K562 (cell line): Measurements from ENCODE around the gene ZNF426. TPM values are rescaled to one million over a fixed set of nuclear protein-coding genes. Genes with fewer than 3 reads are reported as not detected.
A peak's percentile ranks its signal among the peaks of the same experiment; 100 is the strongest.

Experiments
- ATF3 ChIP-seq, 2 experiments: fragments of 450-650 bp in 1 of 2; sonication (generic) in 1 of 2; formaldehyde crosslinking in 1 of 2; IDR thresholded peaks in 1 of 2; conservative IDR thresholded peaks in 1 of 2; 2 replicates each; pipeline versions ENCODE4 v1.6.1 to v1.8.1; 2016 to 2023; ENCODE audit warnings: mild to moderate bottlenecking in 2 of 2, moderate library complexity in 2 of 2, inconsistent platforms in 1 of 2, missing genetic modification reagents in 1 of 2
- GMEB1 ChIP-seq: fragments of 250-450 bp; sonication (Bioruptor Pico); IDR thresholded peaks from 2 replicates; pipeline ENCODE4 v1.4.0; 2020; ENCODE audit warnings: mild to moderate bottlenecking
- HOMEZ ChIP-seq: fragments of 250-450 bp; sonication (Bioruptor Pico); IDR thresholded peaks from 2 replicates; pipeline ENCODE4 v1.4.0; 2020; ENCODE audit warnings: mild to moderate bottlenecking, moderate library complexity
- MLLT1 ChIP-seq, 2 experiments: fragments of 450-650 bp; IDR thresholded peaks; 2 replicates each; pipeline ENCODE4 v1.6.1; 2016
- NBN ChIP-seq: fragments of 450-650 bp; IDR thresholded peaks from 2 replicates; pipeline ENCODE4 v1.6.1; 2016; ENCODE audit warnings: low read depth, mild to moderate bottlenecking
- NFE2 ChIP-seq: IDR thresholded peaks from 2 replicates; pipeline ENCODE4 v1.6.1; 2014; ENCODE audit warnings: antibody characterized with exemption, low read depth
- NFIX ChIP-seq: fragments of 250-450 bp; sonication (Bioruptor Pico); IDR thresholded peaks from 2 replicates; pipeline ENCODE4 v1.4.0; 2020; ENCODE audit warnings: low read depth, mild to moderate bottlenecking, moderate library complexity
- PML ChIP-seq: IDR thresholded peaks from 2 replicates; pipeline ENCODE4 v1.6.1; 2012; ENCODE audit warnings: low read length, inconsistent platforms
- RNF2 ChIP-seq: sonication (generic); IDR thresholded peaks from 2 replicates; pipeline ENCODE4 v1.6.1; 2016
- THRAP3 ChIP-seq: fragments of 450-650 bp; IDR thresholded peaks from 2 replicates; pipeline ENCODE4 v1.6.1; 2016; ENCODE audit warnings: mild to moderate bottlenecking, inconsistent platforms, borderline replicate concordance
- TSHZ1 ChIP-seq: fragments of 250-450 bp; sonication (Bioruptor Pico); IDR thresholded peaks from 2 replicates; pipeline ENCODE4 v1.4.0; 2020; ENCODE audit warnings: mild to moderate bottlenecking, moderate library complexity
- ZBTB43 ChIP-seq: sonication (generic); formaldehyde crosslinking; IDR thresholded peaks from 2 replicates; pipeline ENCODE4 v1.8.0; 2023; ENCODE audit warnings: mild to moderate bottlenecking, missing genetic modification reagents
- ZNF184 ChIP-seq: sonication (generic); formaldehyde crosslinking; IDR thresholded peaks from 2 replicates; pipeline ENCODE4 v1.5.0; 2020; ENCODE audit warnings: missing genetic modification reagents
- polyA plus RNA-seq, 8 experiments: library from polyadenylated mRNA; depleted of rRNA in 4 of 8; stranded (reverse) in 5 of 8; unstranded in 3 of 8; fragments of >200 nt; fragmentation: Nextera tagmentation in 2 of 8; fragmentation: Illumina TruSeq in 1 of 8; extraction: Ambion mirVana in 2 of 8; extraction: Trizol in 1 of 8; gene quantifications; 2 replicates each; pipeline versions ENCODE4 v1.2.1 to v1.2.3, GENCODE V29; 2011 to 2014; ENCODE audit warnings: inconsistent platforms in 1 of 8, missing spikeins in 1 of 8
- total RNA-seq, 7 experiments: library from RNA; depleted of rRNA in 6 of 7; stranded (reverse); fragments of >200 nt in 6 of 7; fragmentation: Illumina TruSeq in 2 of 7; extraction: Trizol in 2 of 7; gene quantifications; 2 replicates each; pipeline versions ENCODE4 v1.2.1 to v1.2.3, GENCODE V29; 2011 to 2021; ENCODE audit warnings: low replicate concordance in 1 of 7

Gene ZNF426
- total and polyA plus RNA-seq, 9 of the 15 experiments (the other 6 are each of a cell fraction or from before 2014, with no cell fraction given): 3.2 to 14.3 (median 6.9) TPM

- TF ChIP-seq ZBTB43 (CRISPR knock-in tag) (no peak), RNF2 (0 out of 2 replicates have a peak, but pooled peaks have one; percentile 38), NFE2 (peak; percentile 66), NBN (peak; percentile 93), HOMEZ (no peak), GMEB1 (CRISPR knock-in tag) (peak; percentile 73), THRAP3 (no peak), ATF3 (IDR thresholded peaks at IDR 0.05) (peak; percentile 96), ATF3 (CRISPR knock-in tag; conservative IDR thresholded peaks at IDR 0.05) (no peak), TSHZ1 (CRISPR knock-in tag) (no peak), PML (peak; percentile 40), NFIX (CRISPR knock-in tag) (no peak), MLLT1 (IDR thresholded peaks at IDR 0.05) (peak; percentile 19 to 63; a peak in 2 of 4 replicates), ZNF184 (CRISPR knock-in tag) (no peak)
Measured at GRCh38 chr19:9538183-9539058, at the start of gene ZNF426 (continued).
